Measurements from ENCODE around the gene HIF1A.
"Not testable (repeated sequence)": the region's sequence is repeated elsewhere in the genome, so short reads cannot be mapped to it uniquely, and the experiment has no call there.

The HIF1A gene

GRCh38 chr14:61742371-61742770 is 47.1 kb downstream of the HIF1A start:
- TF ChIP-seq CTCF (IDR thresholded peaks at IDR 0.05; ENCODE audit: low read depth, low read length, missing control alignments), result no peak
- no peak overlapping the region for H3K4me3 ChIP-seq (ENCODE audit: low read depth, low read length)
- no peak for DNase-seq (ENCODE audit: low read depth)

DNA sequence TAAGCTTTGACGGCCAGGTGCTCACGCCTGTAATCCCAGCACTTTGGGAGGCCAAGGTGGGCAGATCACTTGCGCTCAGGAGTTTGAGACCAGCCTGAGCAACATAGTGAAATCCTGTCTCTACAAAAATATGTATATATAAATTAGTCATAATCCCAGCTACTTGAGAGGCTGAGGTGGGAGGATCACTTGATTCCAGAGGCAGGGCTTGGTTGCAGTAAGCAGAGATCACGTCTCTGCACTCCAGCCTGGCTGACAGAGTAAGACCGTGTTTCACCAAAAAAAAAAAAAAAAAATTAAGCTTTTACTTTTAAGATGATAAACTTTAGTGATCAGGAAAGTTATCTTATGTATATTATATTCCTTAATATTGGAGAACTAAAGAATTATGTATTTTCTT is 48.9 kb downstream of the HIF1A start:
- H3K4me3 ChIP-seq (ENCODE audit: low read depth, low read length), result no peak overlapping the region
- TF ChIP-seq CTCF (IDR thresholded peaks at IDR 0.05; ENCODE audit: low read depth, low read length, missing control alignments), result no peak
- no peak for DNase-seq (ENCODE audit: low read depth)

DNA sequence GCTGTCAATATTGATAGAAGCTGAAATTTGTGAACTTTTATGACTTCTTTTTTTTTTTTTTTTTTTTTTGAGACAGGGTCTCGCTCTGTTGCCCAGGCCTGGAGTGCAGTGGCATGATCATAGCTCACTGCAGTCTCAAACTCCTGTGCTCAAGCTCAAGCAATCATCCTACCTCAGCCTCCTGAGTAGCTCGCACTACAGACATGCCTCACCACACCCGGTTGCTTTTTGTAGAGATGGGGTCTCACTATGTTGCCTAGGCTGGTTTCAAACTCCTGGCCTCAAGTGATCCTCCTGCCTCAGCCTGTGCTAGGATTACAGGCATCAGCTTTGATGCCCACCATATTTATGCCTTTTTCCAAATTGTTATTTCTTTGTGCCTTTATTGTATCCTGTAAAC is 51.0 kb downstream of the HIF1A start:
- DNase-seq (ENCODE audit: low read depth); H3K4me3 ChIP-seq (ENCODE audit: low read depth, low read length): not testable (repeated sequence)

GRCh38 chr14:61746881-61747280 is 51.6 kb downstream of the HIF1A start:
- no peak for TF ChIP-seq CTCF (IDR thresholded peaks at IDR 0.05; ENCODE audit: low read depth, low read length, missing control alignments)
- DNase-seq (ENCODE audit: low read depth), result no peak
- peak overlapping the region; percentile 17; the same call in 1 of the 2 replicates for H3K4me3 ChIP-seq (ENCODE audit: low read depth, low read length)

GRCh38 chr14:61747342-61747741 is 52.0 kb downstream of the HIF1A start:
- no peak overlapping the region; the same call in 1 of the 2 replicates for H3K4me3 ChIP-seq (ENCODE audit: low read depth, low read length)
- TF ChIP-seq CTCF (IDR thresholded peaks at IDR 0.05; ENCODE audit: low read depth, low read length, missing control alignments), result no peak

DNA sequence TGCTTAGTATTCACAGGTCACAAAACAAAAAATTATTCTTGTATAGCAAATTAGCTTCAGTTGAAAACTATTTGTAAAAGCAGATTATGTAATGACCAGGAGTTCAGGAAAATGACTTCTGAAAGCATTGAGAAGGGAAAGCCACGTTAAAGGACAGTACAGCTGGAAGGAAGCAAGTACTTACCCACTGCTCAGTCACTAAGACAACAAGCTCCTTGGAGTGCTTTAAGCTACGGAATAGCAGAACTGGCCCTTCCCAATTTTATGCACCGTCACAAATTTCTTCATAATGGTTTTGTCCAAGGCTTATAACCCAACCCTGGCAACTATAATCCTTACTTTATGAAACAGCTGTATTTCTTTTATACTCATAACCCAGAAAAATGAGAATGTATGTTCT is 54.0 kb downstream of the HIF1A start:
- peak overlapping the region; percentile 72 for H3K4me3 ChIP-seq (ENCODE audit: low read depth, low read length)
- TF ChIP-seq CTCF (IDR thresholded peaks at IDR 0.05; ENCODE audit: low read depth, low read length, missing control alignments), result no peak
- no peak for DNase-seq (ENCODE audit: low read depth)

More at GRCh38 chr14:61747342-61747741, 52.0 kb downstream of the HIF1A start:
- no peak for DNase-seq (ENCODE audit: low read depth)

- TF ChIP-seq CTCF (IDR thresholded peaks at IDR 0.05; ENCODE audit: low read depth, low read length, missing control alignments), result no peak
- no peak for DNase-seq (ENCODE audit: low read depth)
- H3K4me3 ChIP-seq (ENCODE audit: low read depth, low read length), result peak overlapping the region; percentile 72
Measured at GRCh38 chr14:61749867-61750266, 54.6 kb downstream of the HIF1A start.

All from GM12864 (cell line).